ENCODE data around the gene UBAC1.
A peak's percentile ranks its signal among the peaks of the same experiment; 100 is the strongest.
"Not testable (repeated sequence)": the region's sequence is repeated elsewhere in the genome, so short reads cannot be mapped to it uniquely, and the experiment has no call there.

The UBAC1 gene

GRCh38 chr9:135960411-135961276, 529 bp downstream of the UBAC1 start:
- peak overlapping the region; percentile 66 for H3K4me3 ChIP-seq (ENCODE audit: low read depth, low read length)

- H3K4me3 ChIP-seq (ENCODE audit: low read depth, low read length) = no peak overlapping the region
Observed at GRCh38 chr9:135959814-135960213, 1.4 kb downstream of the UBAC1 start.

GRCh38 chr9:135958485-135958884, 2.7 kb downstream of the UBAC1 start:
- no peak overlapping the region for H3K4me3 ChIP-seq (ENCODE audit: low read depth, low read length)

- H3K4me3 ChIP-seq (ENCODE audit: low read depth, low read length) = no peak overlapping the region
Observed at GRCh38 chr9:135957431-135957830, 3.7 kb downstream of the UBAC1 start.

- no peak overlapping the region for H3K4me3 ChIP-seq (ENCODE audit: low read depth, low read length)
Observed at GRCh38 chr9:135956802-135957174, 4.4 kb downstream of the UBAC1 start.

- H3K4me3 ChIP-seq (ENCODE audit: low read depth, low read length) = no peak overlapping the region
Observed at GRCh38 chr9:135955934-135956801, 5.0 kb downstream of the UBAC1 start.

- H3K4me3 ChIP-seq (ENCODE audit: low read depth, low read length) = no peak overlapping the region
Observed at GRCh38 chr9:135952664-135953206, 8.4 kb downstream of the UBAC1 start.

- no peak overlapping the region for H3K4me3 ChIP-seq (ENCODE audit: low read depth, low read length)
Observed at GRCh38 chr9:135951889-135952663, 9.1 kb downstream of the UBAC1 start.

GRCh38 chr9:135951310-135951709, 9.9 kb downstream of the UBAC1 start:
- H3K4me3 ChIP-seq (ENCODE audit: low read depth, low read length) = not testable (repeated sequence)

GRCh38 chr9:135950841-135951240, 10.3 kb downstream of the UBAC1 start:
- not testable (repeated sequence) for H3K4me3 ChIP-seq (ENCODE audit: low read depth, low read length)

- no peak overlapping the region for H3K4me3 ChIP-seq (ENCODE audit: low read depth, low read length)
Observed at GRCh38 chr9:135950135-135950682, 11.0 kb downstream of the UBAC1 start.

- no peak overlapping the region for H3K4me3 ChIP-seq (ENCODE audit: low read depth, low read length)
Observed at GRCh38 chr9:135949501-135950134, 11.6 kb downstream of the UBAC1 start.

- no peak overlapping the region for H3K4me3 ChIP-seq (ENCODE audit: low read depth, low read length)
Observed at GRCh38 chr9:135948968-135949367, 12.2 kb downstream of the UBAC1 start.

GRCh38 chr9:135948446-135948845, 12.7 kb downstream of the UBAC1 start:
- H3K4me3 ChIP-seq (ENCODE audit: low read depth, low read length) = no peak overlapping the region

GRCh38 chr9:135947582-135947981, 13.6 kb downstream of the UBAC1 start:
- H3K4me3 ChIP-seq (ENCODE audit: low read depth, low read length) = no peak overlapping the region

- H3K4me3 ChIP-seq (ENCODE audit: low read depth, low read length) = not testable (repeated sequence)
Observed at GRCh38 chr9:135947105-135947504, 14.1 kb downstream of the UBAC1 start.

- no peak overlapping the region for H3K4me3 ChIP-seq (ENCODE audit: low read depth, low read length)
Observed at GRCh38 chr9:135946392-135946994, 14.7 kb downstream of the UBAC1 start.

- no peak overlapping the region for H3K4me3 ChIP-seq (ENCODE audit: low read depth, low read length)
Observed at GRCh38 chr9:135945969-135946368, 15.2 kb downstream of the UBAC1 start.

GRCh38 chr9:135944444-135945252, 16.5 kb downstream of the UBAC1 start:
- H3K4me3 ChIP-seq (ENCODE audit: low read depth, low read length) = no peak overlapping the region

Data from iPS-11a (cell line).